ENCODE data around the gene PLCXD1.

PLCXD1 gene

GRCh38 chrX:331825-332495 lies 50.8 kb downstream of the PLCXD1 start:
- H3K4me3 ChIP-seq (ENCODE audit: low read depth, low read length), result peak overlapping the region; percentile 23
- no peak for DNase-seq (ENCODE audit: low read depth)

- no peak overlapping the region for H3K4me3 ChIP-seq (ENCODE audit: low read depth, low read length)
- no peak for DNase-seq (ENCODE audit: low read depth)
These were observed 51.3 kb downstream of the PLCXD1 start for GRCh38 chrX:332496-332860.

GRCh38 chrX:332916-333610 lies 51.9 kb downstream of the PLCXD1 start:
- no peak for DNase-seq (ENCODE audit: low read depth)
- no peak overlapping the region for H3K4me3 ChIP-seq (ENCODE audit: low read depth, low read length)

DNA sequence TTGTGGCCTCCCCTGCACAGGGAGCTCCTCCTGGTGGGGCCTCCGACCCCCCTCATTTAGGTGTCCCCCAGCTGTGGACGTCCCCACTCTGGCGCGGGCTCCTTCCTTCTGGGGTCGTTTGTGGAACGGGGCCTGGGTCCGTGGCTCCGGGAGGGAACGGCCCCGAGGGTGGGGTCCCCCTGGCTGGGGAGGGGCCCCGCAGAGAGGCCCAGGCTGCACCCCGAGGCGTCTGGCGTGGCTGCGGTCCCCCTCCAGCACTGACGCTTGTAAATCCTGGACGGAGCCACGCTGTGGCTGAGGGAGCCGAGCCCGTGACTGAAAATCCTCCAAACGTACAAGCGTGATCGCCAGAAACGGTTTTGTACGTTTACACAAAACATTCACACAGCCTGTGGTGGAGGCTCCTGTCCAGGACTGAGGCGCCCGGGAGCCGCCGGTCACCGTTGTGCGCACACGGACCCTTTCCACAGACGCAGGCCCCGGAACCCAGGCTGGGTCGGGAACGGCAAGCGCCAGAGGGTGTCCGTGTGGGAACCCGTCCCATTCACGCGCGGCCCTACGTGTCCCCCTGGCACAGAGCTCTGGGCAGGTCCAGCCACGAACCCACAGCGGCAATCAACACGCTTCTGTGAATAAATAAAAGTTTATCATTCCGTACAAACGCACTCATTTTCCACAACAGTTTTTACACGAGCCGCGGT lies 52.6 kb downstream of the PLCXD1 start:
- no peak overlapping the region for H3K4me3 ChIP-seq (ENCODE audit: low read depth, low read length)
- no peak for DNase-seq (ENCODE audit: low read depth)

GRCh38 chrX:334331-334891 lies 53.2 kb downstream of the PLCXD1 start:
- DNase-seq (ENCODE audit: low read depth), result no peak
- no peak overlapping the region for H3K4me3 ChIP-seq (ENCODE audit: low read depth, low read length)

GRCh38 chrX:334971-335757 lies 54.0 kb downstream of the PLCXD1 start:
- H3K4me3 ChIP-seq (ENCODE audit: low read depth, low read length), result no peak overlapping the region
- no peak for DNase-seq (ENCODE audit: low read depth)

GRCh38 chrX:335758-336155 lies 54.6 kb downstream of the PLCXD1 start:
- H3K4me3 ChIP-seq (ENCODE audit: low read depth, low read length), result no peak overlapping the region
- no peak for DNase-seq (ENCODE audit: low read depth)

DNA sequence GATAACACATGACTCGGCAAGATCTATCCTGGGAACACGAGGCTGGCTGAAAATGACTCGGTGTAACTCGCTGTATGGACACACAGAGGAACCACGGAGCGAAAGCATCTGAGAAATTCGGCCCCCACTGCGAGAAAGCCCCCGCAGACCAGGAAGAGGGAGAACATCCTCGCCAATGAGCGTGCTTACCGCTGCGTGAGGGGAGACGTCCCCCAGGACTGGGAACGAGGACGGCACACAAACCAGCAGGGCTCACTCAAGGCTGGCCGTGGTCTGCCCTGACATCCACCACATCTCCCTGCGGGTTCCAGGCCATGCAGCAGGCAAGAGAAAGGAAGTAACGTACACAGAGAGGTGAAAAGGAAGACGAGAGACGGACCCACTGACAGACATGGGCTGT lies 55.0 kb downstream of the PLCXD1 start:
- no peak for DNase-seq (ENCODE audit: low read depth)
- no peak overlapping the region for H3K4me3 ChIP-seq (ENCODE audit: low read depth, low read length)

- DNase-seq (ENCODE audit: low read depth), result no peak
- no peak overlapping the region for H3K4me3 ChIP-seq (ENCODE audit: low read depth, low read length)
These were observed 56.2 kb downstream of the PLCXD1 start for GRCh38 chrX:337331-337831.

DNA sequence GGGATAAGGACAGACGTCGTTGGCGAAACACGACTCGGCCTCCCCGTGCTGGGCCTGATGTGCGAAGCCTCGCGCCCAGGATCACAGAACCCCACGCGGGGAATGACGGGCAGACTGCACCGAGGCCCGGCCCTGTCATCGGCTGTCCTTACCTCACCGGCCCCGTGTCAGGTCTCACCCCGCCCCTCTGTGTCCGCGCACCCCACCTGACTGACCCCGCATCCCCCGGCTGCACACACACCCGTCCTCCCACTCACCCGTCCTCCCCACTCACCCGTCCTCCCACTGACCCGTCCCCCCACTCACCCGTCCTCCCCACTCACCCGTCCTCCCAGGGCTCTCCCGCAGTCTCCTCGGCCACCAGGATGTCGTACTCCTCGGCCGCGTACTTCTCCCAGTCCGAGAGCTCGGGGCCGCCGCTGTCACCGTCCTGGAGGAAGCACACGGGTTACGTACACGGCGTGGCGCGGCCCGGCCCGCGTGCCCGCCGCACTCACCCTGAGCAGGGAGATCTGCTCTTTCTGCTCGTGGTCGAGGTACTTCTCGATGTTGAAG lies 57.2 kb downstream of the PLCXD1 start:
- no peak for DNase-seq (ENCODE audit: low read depth)
- no peak overlapping the region for H3K4me3 ChIP-seq (ENCODE audit: low read depth, low read length)

DNA sequence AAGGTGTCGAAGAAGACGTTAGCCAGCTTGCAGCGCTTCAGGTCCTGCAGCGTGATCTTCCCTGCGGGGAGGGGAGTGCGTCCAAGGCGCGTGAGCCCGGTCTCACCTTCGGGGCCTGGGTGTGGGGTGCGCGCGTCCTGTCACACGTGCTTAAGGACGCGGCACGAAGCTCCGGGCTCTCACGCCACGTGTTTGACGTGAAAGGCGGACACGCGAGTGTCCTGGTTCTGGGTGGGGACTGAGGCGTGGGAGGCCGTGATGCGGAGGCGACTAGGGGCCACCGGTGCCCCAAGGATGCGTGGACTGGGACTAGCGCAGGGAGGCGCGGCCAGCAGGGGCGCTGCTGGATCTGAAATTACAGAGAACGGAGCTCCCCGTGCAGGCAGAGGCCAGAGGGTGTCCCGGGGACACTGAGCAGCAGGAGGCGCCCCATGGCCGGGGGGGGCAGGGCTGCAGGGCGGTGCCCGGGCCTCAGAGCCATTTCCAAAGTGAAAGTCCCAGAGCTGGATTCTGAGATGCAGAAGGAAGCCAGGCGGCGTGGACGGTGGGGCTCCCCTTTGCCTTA lies 57.7 kb downstream of the PLCXD1 start:
- DNase-seq (ENCODE audit: low read depth), result no peak
- no peak overlapping the region for H3K4me3 ChIP-seq (ENCODE audit: low read depth, low read length)

- H3K4me3 ChIP-seq (ENCODE audit: low read depth, low read length), result no peak overlapping the region
- DNase-seq (ENCODE audit: low read depth), result no peak
These were observed 58.9 kb downstream of the PLCXD1 start for GRCh38 chrX:340121-340520.

GRCh38 chrX:340641-341423 lies 59.7 kb downstream of the PLCXD1 start:
- no peak for DNase-seq (ENCODE audit: low read depth)
- no peak overlapping the region for H3K4me3 ChIP-seq (ENCODE audit: low read depth, low read length)

DNA sequence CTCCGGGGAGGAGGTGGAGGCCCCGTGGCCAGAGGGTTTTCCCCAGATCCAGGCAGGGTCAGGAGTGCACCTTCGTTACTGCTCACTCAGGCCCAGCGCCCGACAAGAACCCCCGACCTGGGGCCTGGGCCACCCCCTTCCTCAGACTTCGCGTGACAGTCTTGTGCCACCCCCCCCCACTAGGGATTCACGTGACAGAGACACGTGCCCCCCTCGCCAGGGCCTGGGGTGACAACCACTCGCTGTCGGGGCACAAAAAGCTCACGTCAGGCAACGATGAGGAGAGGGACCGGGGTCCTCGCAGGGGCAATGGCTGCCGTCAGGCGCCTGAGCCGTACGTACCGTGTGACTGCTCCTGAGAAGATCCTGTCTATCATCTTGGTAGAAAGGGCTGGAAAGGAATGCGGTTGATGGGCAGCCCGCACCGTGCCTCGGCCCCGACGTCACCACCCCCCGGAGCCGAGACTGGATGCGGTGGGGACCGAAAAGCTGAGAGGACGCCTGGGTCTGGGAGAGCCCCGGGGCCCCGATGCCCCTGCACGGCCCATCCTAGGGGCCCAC lies 60.4 kb downstream of the PLCXD1 start:
- no peak for DNase-seq (ENCODE audit: low read depth)

DNA sequence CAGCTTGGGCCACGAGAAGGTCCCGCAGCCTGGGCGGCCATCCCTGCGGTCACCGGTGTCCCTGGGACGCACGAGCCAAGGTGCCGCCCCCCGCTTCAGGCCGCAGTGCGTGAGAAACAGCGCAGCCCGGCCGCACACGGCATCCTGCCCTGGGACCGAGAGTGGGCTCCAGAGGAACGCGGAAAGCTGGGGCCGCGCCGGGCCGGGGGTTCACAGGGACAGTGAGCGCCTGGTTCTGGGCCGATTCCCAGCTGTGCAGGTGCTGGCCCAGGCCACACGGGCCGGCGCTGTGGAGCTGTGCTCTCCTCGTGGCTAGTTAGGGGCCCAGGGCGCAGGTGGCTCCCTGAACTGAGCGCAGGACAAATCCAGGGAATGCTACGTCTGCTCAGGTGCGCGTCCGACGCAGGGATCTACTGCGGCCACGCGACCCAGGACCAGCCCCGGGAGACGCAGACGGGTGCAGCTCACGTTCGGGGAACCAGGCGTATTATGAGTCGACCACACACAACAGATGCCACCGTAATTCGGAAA lies 63.3 kb downstream of the PLCXD1 start:
- no peak for DNase-seq (ENCODE audit: low read depth)
- no peak overlapping the region for H3K4me3 ChIP-seq (ENCODE audit: low read depth, low read length)

More for the DNA sequence above, 60.4 kb downstream of the PLCXD1 start:
- H3K4me3 ChIP-seq (ENCODE audit: low read depth, low read length), result no peak overlapping the region

DNA sequence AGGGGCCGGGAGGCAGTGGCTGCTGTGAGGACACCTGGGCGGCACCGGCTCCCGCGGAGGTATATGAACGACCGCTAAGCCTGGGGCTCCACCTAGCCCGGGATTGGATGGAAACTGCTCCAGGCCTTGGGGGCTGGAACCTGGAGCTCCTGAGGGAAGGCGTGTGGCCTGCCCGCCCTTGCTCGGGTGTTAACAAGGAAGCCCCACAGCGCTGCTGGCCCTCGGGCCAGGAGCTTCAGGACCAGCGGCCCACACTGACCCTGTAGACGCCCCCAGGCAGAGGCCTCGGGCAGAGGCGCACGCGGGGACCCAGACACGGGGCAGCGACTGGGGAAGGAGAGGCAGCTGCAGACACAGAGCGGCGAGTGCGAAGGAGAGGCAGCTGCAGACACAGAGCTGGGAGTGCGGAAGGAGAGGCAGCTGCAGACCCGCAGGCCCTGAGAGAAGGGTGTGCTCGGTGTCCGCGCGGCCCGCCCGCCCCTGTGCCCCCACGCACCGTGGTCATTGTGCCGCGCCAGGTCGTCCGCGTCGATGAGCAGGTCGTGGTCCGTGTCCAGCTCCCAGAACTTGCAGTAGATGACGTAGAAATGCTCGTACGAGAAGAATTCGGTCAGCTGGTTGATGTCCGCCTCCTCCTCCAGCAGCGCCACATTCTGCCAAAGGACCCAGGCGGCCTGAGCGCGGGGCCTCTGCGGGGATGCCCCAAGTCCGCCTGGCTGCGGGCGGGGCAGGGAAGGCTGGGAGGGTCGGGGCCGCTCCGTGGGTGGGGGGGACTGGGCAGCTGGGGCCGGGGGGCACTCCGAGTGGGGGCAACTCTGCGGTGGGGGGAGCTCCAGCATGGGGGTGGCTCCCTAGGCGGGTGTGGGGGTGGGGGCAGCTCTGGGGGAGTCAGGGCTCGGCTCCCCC lies 64.1 kb downstream of the PLCXD1 start:
- no peak overlapping the region for H3K4me3 ChIP-seq (ENCODE audit: low read depth, low read length)
- no peak for DNase-seq (ENCODE audit: low read depth)

All from skeletal muscle cell (primary cell).